A549 (cell line): ENCODE results near the gene NTS.

Experiments used
- CTCF ChIP-seq: fragments of >200 bp; sonication (Bioruptor Twin); formaldehyde crosslinking; IDR thresholded peaks from 3 replicates; pipeline ENCODE4 v1.5.1; 2016
- JUN ChIP-seq, 2 experiments: fragments of >200 bp; sonication (Bioruptor Twin); formaldehyde crosslinking; IDR thresholded peaks; 2 replicates in 1 of 2; 3 replicates in 1 of 2; pipeline ENCODE4 v1.6.1; 2016 to 2017
- KDM1A ChIP-seq: fragments of 200-600 bp; sonication (generic); IDR thresholded peaks from 2 replicates; pipeline ENCODE4 v1.6.1; 2016; ENCODE audit warnings: low read depth, mild to moderate bottlenecking
- MAZ ChIP-seq: fragments of 150-350 bp; IDR thresholded peaks from 2 replicates; pipeline ENCODE4 v1.6.1; 2014; ENCODE audit warnings: antibody characterized with exemption, low read depth, low read length, borderline replicate concordance
- RAD21 ChIP-seq, 2 experiments: fragments of >200 bp in 1 of 2; sonication (Bioruptor Twin) in 1 of 2; formaldehyde crosslinking in 1 of 2; IDR thresholded peaks in 1 of 2; conservative IDR thresholded peaks in 1 of 2; 2 replicates in 1 of 2; 3 replicates in 1 of 2; pipeline ENCODE4 v1.6.1; 2012 to 2018; ENCODE audit warnings: inconsistent platforms in 1 of 2
- RCOR1 ChIP-seq: fragments of 150-350 bp; IDR thresholded peaks from 2 replicates; pipeline ENCODE4 v1.6.1; 2014; ENCODE audit warnings: antibody characterized with exemption, low read length, low read depth
- TP53 ChIP-seq: fragments of 250-450 bp; sonication (Bioruptor Pico); IDR thresholded peaks from 2 replicates; pipeline ENCODE4 v1.5.0; 2021; ENCODE audit warnings: mild to moderate bottlenecking, moderate library complexity
- ZSCAN20 ChIP-seq: fragments of 250-450 bp; sonication (Bioruptor Pico); IDR thresholded peaks from 2 replicates; pipeline ENCODE4 v1.8.0; 2022; ENCODE audit warnings: mild to moderate bottlenecking, moderate library complexity
- TF ChIP-seq, protein P1 (sequence below): IDR thresholded peaks from 2 replicates; pipeline ENCODE4 v1.6.1; 2012; ENCODE audit warnings: low read depth, borderline replicate concordance

- TF ChIP-seq RCOR1 = no peak
- no peak for TF ChIP-seq CTCF
- no peak for TF ChIP-seq TP53 (CRISPR knock-in tag)
- no peak for TF ChIP-seq JUN (IDR thresholded peaks at IDR 0.05)
- no peak for TF ChIP-seq RAD21 (conservative IDR thresholded peaks at IDR 0.05 in 1 of 2, IDR thresholded peaks at IDR 0.05 in 1 of 2)
- TF ChIP-seq MAZ = no peak
- TF ChIP-seq, protein P1, sequence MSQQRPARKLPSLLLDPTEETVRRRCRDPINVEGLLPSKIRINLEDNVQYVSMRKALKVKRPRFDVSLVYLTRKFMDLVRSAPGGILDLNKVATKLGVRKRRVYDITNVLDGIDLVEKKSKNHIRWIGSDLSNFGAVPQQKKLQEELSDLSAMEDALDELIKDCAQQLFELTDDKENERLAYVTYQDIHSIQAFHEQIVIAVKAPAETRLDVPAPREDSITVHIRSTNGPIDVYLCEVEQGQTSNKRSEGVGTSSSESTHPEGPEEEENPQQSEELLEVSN = no peak
- no peak for TF ChIP-seq KDM1A
- no peak for TF ChIP-seq ZSCAN20 (CRISPR knock-in tag)
Observed at GRCh38 chr12:85828576-85828975, 45.5 kb upstream of the NTS start.
